Calu3 (cell line): ENCODE measurements around the gene KRT8. TPM values are rescaled to one million over a fixed set of nuclear protein-coding genes. Genes with fewer than 3 reads are reported as not detected.

Source experiments
- BruUV-seq: library from RNA; stranded (reverse); fragments of 400-500 nt; replicated peaks from 2 replicates; lab custom pipeline; 2021; lab: Mats Ljungman, UMichigan
- CTCF ChIA-PET: fragments of 300-600 bp; sonication (Branson Sonifier 250); formaldehyde crosslinking; loops from one replicate; lab custom pipeline; 2022; ENCODE audit warnings: antibody characterized with exemption; lab: Charles Lee
- DNase-seq: peaks from one replicate; pipeline ENCODE4 v3.0.0; 2022
- H3K27ac Mint-ChIP-seq: one replicate; pipeline ENCODE4 v1.8.0; 2022; ENCODE audit warnings: mixed read lengths; ENCODE audit not compliant: unreplicated experiment
- H3K27me3 Mint-ChIP-seq: one replicate; pipeline ENCODE4 v1.8.0; 2022; ENCODE audit warnings: mixed read lengths; ENCODE audit not compliant: unreplicated experiment
- H3K36me3 Mint-ChIP-seq: one replicate; pipeline ENCODE4 v1.8.0; 2022; ENCODE audit warnings: mild to moderate bottlenecking, moderate library complexity, mixed read lengths; ENCODE audit not compliant: insufficient read depth, unreplicated experiment
- H3K4me1 Mint-ChIP-seq: one replicate; pipeline ENCODE4 v1.8.0; 2022; ENCODE audit warnings: mild to moderate bottlenecking, low read depth, mixed read lengths; ENCODE audit not compliant: unreplicated experiment
- H3K4me3 Mint-ChIP-seq: one replicate; pipeline ENCODE4 v1.8.0; 2022; ENCODE audit warnings: mild to moderate bottlenecking, low read depth, moderate library complexity, mixed read lengths; ENCODE audit not compliant: unreplicated experiment
- H3K9me3 Mint-ChIP-seq: one replicate; pipeline ENCODE4 v1.8.0; 2022; ENCODE audit warnings: low read depth, mixed read lengths; ENCODE audit not compliant: unreplicated experiment
- CTCF ChIP-seq: fragments of 200-600 bp; IDR thresholded peaks from one replicate; pipeline ENCODE4 v1.8.0; 2022; ENCODE audit warnings: antibody characterized with exemption; ENCODE audit not compliant: unreplicated experiment
- intact Hi-C: fragments of 100-400 bp; cut with micrococcal nuclease; formaldehyde crosslinking; loops from one replicate; pipeline ENCODE4 v1.10.0; 2022; ENCODE audit not compliant: unreplicated experiment
- total RNA-seq: library from RNA; stranded (reverse); gene quantifications from 2 replicates; pipeline ENCODE4 v1.2.3, GENCODE V29; 2022

Gene KRT8
- total RNA-seq, 1 experiment from 2014 or later, result 2,474 TPM

GRCh38 chr12:52865090-52865944 is 39.6 kb downstream of the KRT8 start:
- Mint-ChIP-seq H3K4me1 (peaks cover 22% of the 10 kb centered on the region), H3K4me3 (no peak overlapping the region), H3K9me3 (no peaks in the 10 kb centered on the region), H3K27me3 (no peaks in the 10 kb centered on the region), H3K27ac (peak overlapping the region; percentile 29), H3K36me3 (no peaks in the 10 kb centered on the region)
- intact Hi-C loops, result no loop called here
- CTCF ChIA-PET, result interaction anchor here (0.7 to 1.2 kb wide), 3 partner anchors 9 to 173 kb away, joined by 3 to 5 read pairs (median 3); no protein-coding TSS in a partner anchor
- TF ChIP-seq CTCF, result peak; percentile 64
- BruUV-seq, result no TSS peak
- DNase-seq, result peak; percentile 78

- Mint-ChIP-seq H3K4me1 (peaks cover 16% of the 10 kb centered on the region), H3K9me3 (no peaks in the 10 kb centered on the region), H3K27ac (no peak overlapping the region), H3K36me3 (no peaks in the 10 kb centered on the region), H3K4me3 (no peak overlapping the region), H3K27me3 (no peaks in the 10 kb centered on the region)
- no peak for DNase-seq
- no TSS peak for BruUV-seq
- intact Hi-C loops, result no loop called here
- TF ChIP-seq CTCF, result no peak
- CTCF ChIA-PET, result no interaction called here
Observed at GRCh38 chr12:52862023-52862422, 42.9 kb downstream of the KRT8 start.

GRCh38 chr12:52861511-52861910 is 43.4 kb downstream of the KRT8 start:
- CTCF ChIA-PET, result no interaction called here
- no peaks in the 10 kb centered on the region for H3K36me3 Mint-ChIP-seq
- no peak for DNase-seq
- no peaks in the 10 kb centered on the region for H3K9me3 Mint-ChIP-seq
- H3K27ac Mint-ChIP-seq, result no peak overlapping the region
- H3K27me3 Mint-ChIP-seq, result no peaks in the 10 kb centered on the region
- BruUV-seq, result no TSS peak
- peaks cover 16% of the 10 kb centered on the region for H3K4me1 Mint-ChIP-seq
- no peak overlapping the region for H3K4me3 Mint-ChIP-seq
- no peak for TF ChIP-seq CTCF
- intact Hi-C loops, result no loop called here

GRCh38 chr12:52860102-52860823 is 44.6 kb downstream of the KRT8 start:
- no peak for TF ChIP-seq CTCF
- intact Hi-C loops, result no loop called here
- peak; percentile 61 for DNase-seq

More at GRCh38 chr12:52860102-52860823, 44.6 kb downstream of the KRT8 start:
- Mint-ChIP-seq H3K36me3 (no peaks in the 10 kb centered on the region), H3K9me3 (no peaks in the 10 kb centered on the region), H3K27me3 (no peaks in the 10 kb centered on the region), H3K27ac (no peak overlapping the region), H3K4me3 (no peak overlapping the region), H3K4me1 (peaks cover 16% of the 10 kb centered on the region)
- BruUV-seq, result no TSS peak
- CTCF ChIA-PET, result interaction anchor here (0.8 to 1.8 kb wide), 3 partner anchors 10 to 194 kb away, joined by 3 to 6 read pairs (median 3); no protein-coding TSS in a partner anchor
